Right lobe of liver (tissue), 6 donors: ENCODE results near the gene TMEM151A. TPM values are rescaled to one million over a fixed set of nuclear protein-coding genes. Genes with fewer than 3 reads are reported as not detected.

ENCODE experiments used
- ATAC-seq, 4 donors: fragments of 200-7000 bp; cut with Tn5 transposase; one replicate each; pipeline ENCODE4 v1.9.1; 2020; ENCODE audit warnings: mild to moderate bottlenecking in 4 of 4, moderate library complexity in 4 of 4
- DNase-seq, 3 donors: peaks; one replicate each; pipeline ENCODE4 v3.0.0-alpha.2; 2020
- H3K27ac ChIP-seq, 3 donors: fragments of 200-600 bp; one replicate each; pipeline ENCODE4 v1.8.0; 2022
- H3K27me3 ChIP-seq, 2 donors: fragments of 200-600 bp; one replicate each; pipeline ENCODE4 v1.8.0; 2022
- H3K36me3 ChIP-seq, 4 donors: fragments of 200-600 bp; sonication (generic) in 1 of 4; one replicate each; pipeline versions ENCODE4 v1.5.1 to v1.8.0; 2017 to 2022; ENCODE audit warnings: control low read depth in 1 of 4
- H3K4me1 ChIP-seq, 4 donors: fragments of 200-600 bp; sonication (generic) in 1 of 4; one replicate each; pipeline versions ENCODE4 v1.5.1 to v1.8.0; 2017 to 2022; ENCODE audit warnings: control low read depth in 1 of 4
- H3K4me3 ChIP-seq, 3 donors: fragments of 200-600 bp; one replicate each; pipeline ENCODE4 v1.8.0; 2022
- H3K9me3 ChIP-seq, 4 donors: fragments of 200-600 bp; sonication (generic) in 1 of 4; one replicate each; pipeline versions ENCODE4 v1.5.1 to v1.8.0; 2017 to 2022; ENCODE audit warnings: control low read depth in 1 of 4
- POLR2A ChIP-seq: fragments of 450-650 bp; IDR thresholded peaks from one replicate; pipeline ENCODE4 v1.6.1; 2017; ENCODE audit warnings: antibody characterized with exemption, mild to moderate bottlenecking
- WGBS: methylation state at CpG from one replicate; pipeline ENCODE4 v1.1.6; 2018; ENCODE audit warnings: low coverage, low lambda C conversion rate; ENCODE audit not compliant: insufficient coverage; ENCODE audit errors: missing lambda C conversion rate; 5-methylcytosine and 5-hydroxymethylcytosine counted together
- intact Hi-C, 2 donors: fragments of 100-400 bp; cut with DNase I; formaldehyde crosslinking; loops; one replicate each; pipeline versions ENCODE4 v1.11.2 to v1.14.1; 2022
- total RNA-seq, 6 experiments: library from RNA; depleted of rRNA in 2 of 6; stranded (reverse); fragments of >200 nt in 2 of 6; fragmentation: NEBNext Ultra II Directional in 3 of 6; extraction: Animal tissue kit (Norgen Biotek cat#: 25700) in 3 of 6; gene quantifications; one replicate each; pipeline versions ENCODE4 v1.1.0 to v1.2.4, GENCODE V29; 2016 to 2023
- TF ChIP-seq, protein P1 (sequence below), 4 donors: fragments of 200-600 bp in 3 of 4; fragments of 450-650 bp in 1 of 4; IDR thresholded peaks; one replicate each; pipeline versions ENCODE4 v1.5.1 to v1.8.0; 2016 to 2022; ENCODE audit warnings: antibody characterized with exemption in 4 of 4, mild to moderate bottlenecking in 2 of 4
- donor health status: DM: no; HTN: yes; CAD: no.
- donor health status: DM: no; HTN: no; CAD: no.
- donor health status: DM: no; HTN: no; CAD: no.
- donor health status: DM: no; HTN: yes; CAD: no.
- donor health status: DM: no; HTN: yes; CAD: no.

The TMEM151A gene
- total RNA-seq, 6 experiments from 2014 or later: 0.13 to 0.86 (median 0.45) TPM; not detected in 2

DNA sequence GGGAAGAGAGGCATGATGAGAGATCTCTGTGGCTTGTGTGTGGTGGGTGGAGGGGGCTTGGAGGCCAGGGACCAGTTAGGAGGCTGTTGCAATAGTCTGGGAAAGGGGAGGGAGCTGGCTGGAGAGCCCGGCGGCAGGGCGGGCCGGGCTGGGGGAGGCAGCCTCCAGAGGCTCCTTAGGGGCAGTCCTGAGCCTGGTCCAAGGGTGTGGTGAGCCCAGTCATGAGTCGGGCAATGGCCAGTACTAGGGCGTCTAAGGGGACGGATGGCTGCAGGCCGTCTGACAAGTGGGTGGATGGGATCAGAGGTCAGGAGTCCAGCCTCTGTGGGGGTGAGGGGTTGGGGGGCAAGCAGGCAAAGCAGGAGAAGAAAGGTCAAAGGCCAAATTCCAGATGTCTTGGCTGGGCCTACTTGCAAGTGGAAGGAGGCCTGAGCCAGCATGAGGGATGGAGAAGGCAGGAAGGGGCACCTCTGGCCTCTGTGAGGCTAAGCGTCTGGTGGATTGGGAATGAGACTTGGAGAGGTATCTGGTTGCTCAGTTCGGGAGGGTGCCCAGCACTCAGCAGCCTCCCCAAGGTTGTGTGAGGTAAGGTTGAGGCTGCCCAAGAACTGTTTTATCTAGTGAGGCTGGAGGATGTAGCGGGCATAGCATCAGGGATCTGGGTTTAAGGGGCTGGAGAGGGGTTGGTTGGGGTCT is 31.2 kb downstream of the TMEM151A start:
- DNase-seq (no peak), ATAC-seq (no peak)
- H3K36me3 ChIP-seq: no peaks in the 10 kb centered on the region
- H3K9me3 ChIP-seq: no peaks in the 10 kb centered on the region
- TF ChIP-seq, protein P1, sequence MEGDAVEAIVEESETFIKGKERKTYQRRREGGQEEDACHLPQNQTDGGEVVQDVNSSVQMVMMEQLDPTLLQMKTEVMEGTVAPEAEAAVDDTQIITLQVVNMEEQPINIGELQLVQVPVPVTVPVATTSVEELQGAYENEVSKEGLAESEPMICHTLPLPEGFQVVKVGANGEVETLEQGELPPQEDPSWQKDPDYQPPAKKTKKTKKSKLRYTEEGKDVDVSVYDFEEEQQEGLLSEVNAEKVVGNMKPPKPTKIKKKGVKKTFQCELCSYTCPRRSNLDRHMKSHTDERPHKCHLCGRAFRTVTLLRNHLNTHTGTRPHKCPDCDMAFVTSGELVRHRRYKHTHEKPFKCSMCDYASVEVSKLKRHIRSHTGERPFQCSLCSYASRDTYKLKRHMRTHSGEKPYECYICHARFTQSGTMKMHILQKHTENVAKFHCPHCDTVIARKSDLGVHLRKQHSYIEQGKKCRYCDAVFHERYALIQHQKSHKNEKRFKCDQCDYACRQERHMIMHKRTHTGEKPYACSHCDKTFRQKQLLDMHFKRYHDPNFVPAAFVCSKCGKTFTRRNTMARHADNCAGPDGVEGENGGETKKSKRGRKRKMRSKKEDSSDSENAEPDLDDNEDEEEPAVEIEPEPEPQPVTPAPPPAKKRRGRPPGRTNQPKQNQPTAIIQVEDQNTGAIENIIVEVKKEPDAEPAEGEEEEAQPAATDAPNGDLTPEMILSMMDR (IDR thresholded peaks at IDR 0.05): no peak
- TF ChIP-seq POLR2A: no peak
- peaks cover 0 to 10% (median 4%) of the 10 kb centered on the region in 4 donors for H3K4me1 ChIP-seq
- intact Hi-C loops: no loop called here
- no peak overlapping the region for H3K27ac ChIP-seq
- H3K27me3 ChIP-seq: no peaks in the 10 kb centered on the region
- no peak overlapping the region for H3K4me3 ChIP-seq
- WGBS: 84% methylated on average over 10 of the region's 11 CpGs

DNA sequence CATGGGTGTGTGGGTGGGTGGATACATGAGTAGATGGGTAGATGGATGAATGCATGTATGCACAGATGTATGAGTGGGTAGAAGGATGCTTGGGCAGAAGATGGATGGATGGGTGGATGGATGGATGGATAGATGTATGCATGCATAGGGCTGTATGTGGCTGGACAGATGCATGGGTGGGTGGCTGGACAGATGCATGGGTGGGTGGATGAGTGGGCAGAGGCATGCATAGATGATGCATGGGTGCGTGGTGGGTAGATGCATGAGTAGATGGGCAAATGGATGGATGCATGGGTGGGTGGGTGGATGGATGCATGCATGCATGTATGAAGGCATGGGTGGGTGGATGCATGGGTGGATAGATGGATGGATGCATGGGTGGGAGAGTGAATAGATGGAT is 32.0 kb downstream of the TMEM151A start:
- TF ChIP-seq POLR2A: no peak
- TF ChIP-seq, protein P1 (IDR thresholded peaks at IDR 0.05): no peak
- no peak for ATAC-seq
- H3K36me3 ChIP-seq: no peaks in the 10 kb centered on the region

DNA sequence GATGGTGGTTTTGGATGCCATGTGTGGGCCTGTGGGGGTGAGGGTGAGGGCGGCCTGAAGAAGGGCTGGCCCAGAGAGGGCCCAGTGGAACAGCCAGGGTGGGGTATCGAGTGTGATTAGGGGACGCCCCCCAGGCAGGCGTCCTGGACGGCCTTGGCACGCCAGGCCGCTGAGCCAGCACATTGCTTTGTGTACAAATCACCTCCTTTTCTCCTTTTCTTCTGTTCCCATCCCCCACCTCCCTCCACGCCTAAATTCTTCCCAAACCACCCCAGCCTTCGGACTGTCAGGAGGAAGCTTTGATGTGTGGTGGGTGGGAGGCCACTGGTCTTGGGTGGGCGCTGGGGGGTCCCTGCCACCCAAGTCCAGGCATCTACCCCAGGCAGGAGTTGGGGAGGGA is 33.0 kb downstream of the TMEM151A start:
- TF ChIP-seq, protein P1 (IDR thresholded peaks at IDR 0.05): no peak
- no peak for TF ChIP-seq POLR2A
- ATAC-seq: no peak
- no peak overlapping the region for H3K27ac ChIP-seq
- no peaks in the 10 kb centered on the region for H3K36me3 ChIP-seq
- intact Hi-C loops: no loop called here
- no peak overlapping the region for H3K4me3 ChIP-seq
- peaks cover 0 to 8% (median 0%) of the 10 kb centered on the region in 4 donors for H3K4me1 ChIP-seq
- DNase-seq: no peak
- WGBS: no CpG with 5 or more reads among the region's 10 CpGs
- no peaks in the 10 kb centered on the region for H3K27me3 ChIP-seq
- H3K9me3 ChIP-seq: no peaks in the 10 kb centered on the region

More for the DNA sequence above, 32.0 kb downstream of the TMEM151A start:
- Histone ChIP-seq H3K4me3 (no peak overlapping the region), H3K9me3 (no peaks in the 10 kb centered on the region), H3K4me1 (peaks cover 0 to 9% (median under 1%) of the 10 kb centered on the region in 4 donors), H3K27ac (no peak overlapping the region), H3K27me3 (no peaks in the 10 kb centered on the region)
- intact Hi-C loops: no loop called here
- 85% methylated on average over 1 of the region's 1 CpG for WGBS
- no peak for DNase-seq

DNA sequence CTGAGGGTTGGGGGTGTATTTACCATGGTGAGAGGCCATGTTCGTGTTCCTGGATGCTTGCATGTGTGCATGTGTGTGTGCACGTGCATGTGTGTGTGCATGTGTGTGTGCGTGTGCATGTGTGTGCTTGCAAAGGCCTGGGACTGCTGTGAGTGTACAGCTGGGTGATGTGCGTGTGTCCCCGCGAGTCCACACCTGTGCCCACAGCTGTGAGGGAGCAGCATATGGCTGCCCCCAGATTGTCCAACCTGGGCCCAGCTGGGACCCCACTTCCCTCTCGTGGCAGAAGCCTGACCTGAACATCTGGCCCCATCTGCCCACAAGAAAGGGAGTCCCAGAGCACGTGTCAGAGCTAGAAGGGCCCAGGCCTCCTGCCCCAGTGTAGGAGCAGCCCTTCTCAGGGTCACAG is 33.6 kb downstream of the TMEM151A start:
- Histone ChIP-seq H3K4me3 (no peak overlapping the region), H3K9me3 (no peaks in the 10 kb centered on the region), H3K27me3 (no peaks in the 10 kb centered on the region), H3K36me3 (no peaks in the 10 kb centered on the region), H3K4me1 (peaks cover 0 to 8% (median 0%) of the 10 kb centered on the region in 4 donors), H3K27ac (no peak overlapping the region)
- DNase-seq: no peak
- no peak for ATAC-seq
- TF ChIP-seq POLR2A: no peak
- TF ChIP-seq, protein P1 (IDR thresholded peaks at IDR 0.05): no peak
- intact Hi-C loops: no loop called here
- WGBS: 53% methylated on average over 2 of the region's 8 CpGs
